ENCODE measurements around the gene SYT1.

Gene SYT1

DNA sequence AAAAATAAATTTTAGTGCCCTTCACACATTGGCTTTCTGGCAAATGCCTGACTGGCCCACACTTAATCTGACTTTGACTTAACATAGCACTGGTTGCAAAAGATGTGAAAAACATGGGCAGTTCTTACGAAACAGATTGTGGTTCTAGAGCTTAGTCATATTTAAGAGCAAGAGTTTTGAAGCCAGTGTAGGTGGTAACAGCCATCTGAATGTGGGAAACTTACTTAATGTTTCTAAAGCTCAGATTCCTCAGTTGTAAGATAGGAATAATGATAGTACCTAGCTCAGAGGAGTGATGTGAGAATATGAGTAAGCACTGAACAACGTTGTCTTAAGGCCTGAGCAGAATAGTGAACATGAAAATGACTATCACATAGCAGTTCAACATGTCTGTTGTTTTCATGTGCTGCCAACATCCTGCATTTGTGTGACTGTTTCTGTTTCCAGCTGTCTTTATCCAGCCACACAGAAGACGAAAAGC is 262.7 kb downstream of the SYT1 start:
- no peak for TF ChIP-seq POLR2A (IDR thresholded peaks at IDR 0.05; ENCODE audit: extremely low read depth, insufficient read length)
- TF ChIP-seq, protein P1, sequence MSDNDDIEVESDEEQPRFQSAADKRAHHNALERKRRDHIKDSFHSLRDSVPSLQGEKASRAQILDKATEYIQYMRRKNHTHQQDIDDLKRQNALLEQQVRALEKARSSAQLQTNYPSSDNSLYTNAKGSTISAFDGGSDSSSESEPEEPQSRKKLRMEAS (IDR thresholded peaks at IDR 0.05; ENCODE audit: low read depth, low read length): no peak
- TF ChIP-seq, protein P2, sequence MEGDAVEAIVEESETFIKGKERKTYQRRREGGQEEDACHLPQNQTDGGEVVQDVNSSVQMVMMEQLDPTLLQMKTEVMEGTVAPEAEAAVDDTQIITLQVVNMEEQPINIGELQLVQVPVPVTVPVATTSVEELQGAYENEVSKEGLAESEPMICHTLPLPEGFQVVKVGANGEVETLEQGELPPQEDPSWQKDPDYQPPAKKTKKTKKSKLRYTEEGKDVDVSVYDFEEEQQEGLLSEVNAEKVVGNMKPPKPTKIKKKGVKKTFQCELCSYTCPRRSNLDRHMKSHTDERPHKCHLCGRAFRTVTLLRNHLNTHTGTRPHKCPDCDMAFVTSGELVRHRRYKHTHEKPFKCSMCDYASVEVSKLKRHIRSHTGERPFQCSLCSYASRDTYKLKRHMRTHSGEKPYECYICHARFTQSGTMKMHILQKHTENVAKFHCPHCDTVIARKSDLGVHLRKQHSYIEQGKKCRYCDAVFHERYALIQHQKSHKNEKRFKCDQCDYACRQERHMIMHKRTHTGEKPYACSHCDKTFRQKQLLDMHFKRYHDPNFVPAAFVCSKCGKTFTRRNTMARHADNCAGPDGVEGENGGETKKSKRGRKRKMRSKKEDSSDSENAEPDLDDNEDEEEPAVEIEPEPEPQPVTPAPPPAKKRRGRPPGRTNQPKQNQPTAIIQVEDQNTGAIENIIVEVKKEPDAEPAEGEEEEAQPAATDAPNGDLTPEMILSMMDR (IDR thresholded peaks at IDR 0.05; ENCODE audit: low read depth, low read length): no peak
- DNase-seq (ENCODE audit: low read depth): peak; percentile 51
- H3K4me3 ChIP-seq (ENCODE audit: low read depth, low read length): no peak overlapping the region

DNA sequence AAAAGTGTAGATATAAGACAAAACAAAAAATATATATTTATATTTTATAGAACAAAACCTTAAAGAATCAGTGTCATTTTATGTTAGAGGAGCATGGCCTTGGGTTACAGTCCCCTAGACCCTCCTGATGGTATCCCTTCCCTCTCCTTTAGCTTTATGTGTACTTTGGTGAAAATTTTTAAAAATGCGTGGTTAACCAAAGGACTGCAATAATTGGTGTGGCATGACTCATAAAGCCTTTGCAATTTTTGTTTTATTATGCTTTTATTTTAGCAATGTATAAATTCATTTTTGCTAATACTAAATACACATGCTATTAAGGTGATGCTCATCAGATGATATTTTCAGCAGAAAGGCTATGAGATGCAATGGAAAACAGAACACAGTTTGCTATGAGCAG is 264.4 kb downstream of the SYT1 start:
- TF ChIP-seq, protein P1 (IDR thresholded peaks at IDR 0.05; ENCODE audit: low read depth, low read length): no peak
- TF ChIP-seq, protein P2 (IDR thresholded peaks at IDR 0.05; ENCODE audit: low read depth, low read length): no peak
- no peak for TF ChIP-seq POLR2A (IDR thresholded peaks at IDR 0.05; ENCODE audit: extremely low read depth, insufficient read length)
- TF ChIP-seq MYC (IDR thresholded peaks at IDR 0.05; ENCODE audit: low read depth, low read length): no peak
- no peak for DNase-seq (ENCODE audit: low read depth)
- H3K4me3 ChIP-seq (ENCODE audit: low read depth, low read length): no peak overlapping the region

DNA sequence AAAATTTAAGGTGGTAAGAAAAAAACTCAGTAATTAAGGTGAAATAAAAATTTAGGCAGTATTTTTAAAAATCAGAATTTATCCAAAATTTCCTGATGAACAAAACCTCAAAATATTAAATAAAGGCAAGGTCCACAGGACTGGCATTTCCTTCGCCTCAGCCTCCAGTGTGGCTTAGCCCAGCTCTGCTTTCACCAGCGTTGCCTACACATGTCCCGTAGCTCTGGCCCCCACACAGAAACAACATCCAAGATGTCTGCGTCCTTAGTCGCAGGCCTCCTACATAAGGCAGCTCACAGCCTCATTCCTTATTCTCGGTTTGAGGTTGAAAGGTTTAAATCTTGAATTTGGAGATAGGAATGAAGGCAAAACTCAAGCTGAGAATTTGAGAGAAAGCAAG is 274.3 kb downstream of the SYT1 start:
- no peak for DNase-seq (ENCODE audit: low read depth)
- TF ChIP-seq, protein P2 (IDR thresholded peaks at IDR 0.05; ENCODE audit: low read depth, low read length): no peak
- TF ChIP-seq MYC (IDR thresholded peaks at IDR 0.05; ENCODE audit: low read depth, low read length): no peak
- TF ChIP-seq POLR2A (IDR thresholded peaks at IDR 0.05; ENCODE audit: extremely low read depth, insufficient read length): no peak
- TF ChIP-seq, protein P1 (IDR thresholded peaks at IDR 0.05; ENCODE audit: low read depth, low read length): no peak
- H3K4me3 ChIP-seq (ENCODE audit: low read depth, low read length): no peak overlapping the region

DNA sequence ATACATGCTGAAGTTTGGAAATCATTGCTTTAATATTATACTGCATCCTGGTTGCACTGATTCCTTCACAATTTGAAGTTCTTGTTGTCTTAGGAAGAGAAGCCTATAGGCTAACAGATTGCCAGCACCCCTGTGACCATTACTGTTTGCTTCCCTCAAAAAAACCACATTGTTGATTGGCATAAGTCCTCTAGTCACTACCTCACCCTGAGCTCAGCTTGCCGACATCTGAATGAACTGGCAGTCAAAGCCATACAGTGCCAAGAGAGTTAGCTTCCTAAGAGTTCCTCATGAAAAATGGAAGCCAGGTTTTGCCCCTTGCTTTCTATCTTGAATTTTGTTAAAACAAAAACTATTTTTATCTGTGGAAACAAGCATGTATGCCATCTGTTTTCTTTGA is 276.1 kb downstream of the SYT1 start:
- no peak for DNase-seq (ENCODE audit: low read depth)
- no peak overlapping the region for H3K4me3 ChIP-seq (ENCODE audit: low read depth, low read length)
- TF ChIP-seq, protein P2 (IDR thresholded peaks at IDR 0.05; ENCODE audit: low read depth, low read length): no peak
- TF ChIP-seq, protein P1 (IDR thresholded peaks at IDR 0.05; ENCODE audit: low read depth, low read length): no peak
- TF ChIP-seq POLR2A (IDR thresholded peaks at IDR 0.05; ENCODE audit: extremely low read depth, insufficient read length): no peak
- no peak for TF ChIP-seq MYC (IDR thresholded peaks at IDR 0.05; ENCODE audit: low read depth, low read length)

DNA sequence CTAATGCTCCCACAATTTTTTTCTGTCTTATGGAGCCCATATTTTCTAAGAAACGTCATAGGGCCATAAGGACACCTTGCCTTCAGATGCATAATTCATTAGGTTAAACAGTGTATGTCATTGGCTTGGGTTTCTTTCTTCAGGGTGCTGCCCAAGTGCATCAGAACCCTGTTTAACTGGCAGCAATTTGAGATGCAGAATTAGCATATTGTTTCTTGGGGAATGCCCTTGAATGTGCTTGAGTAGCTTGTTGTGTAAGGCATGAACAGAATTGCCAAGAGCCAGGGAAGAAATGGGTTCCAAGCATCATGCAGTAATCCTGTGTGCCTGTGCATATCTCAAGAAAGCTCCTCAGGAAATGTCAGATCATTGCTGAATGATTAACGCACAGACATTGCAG is 277.2 kb downstream of the SYT1 start:
- no peak for DNase-seq (ENCODE audit: low read depth)
- H3K4me3 ChIP-seq (ENCODE audit: low read depth, low read length): no peak overlapping the region
- TF ChIP-seq POLR2A (IDR thresholded peaks at IDR 0.05; ENCODE audit: extremely low read depth, insufficient read length): no peak
- TF ChIP-seq, protein P1 (IDR thresholded peaks at IDR 0.05; ENCODE audit: low read depth, low read length): no peak
- TF ChIP-seq, protein P2 (IDR thresholded peaks at IDR 0.05; ENCODE audit: low read depth, low read length): no peak

DNA sequence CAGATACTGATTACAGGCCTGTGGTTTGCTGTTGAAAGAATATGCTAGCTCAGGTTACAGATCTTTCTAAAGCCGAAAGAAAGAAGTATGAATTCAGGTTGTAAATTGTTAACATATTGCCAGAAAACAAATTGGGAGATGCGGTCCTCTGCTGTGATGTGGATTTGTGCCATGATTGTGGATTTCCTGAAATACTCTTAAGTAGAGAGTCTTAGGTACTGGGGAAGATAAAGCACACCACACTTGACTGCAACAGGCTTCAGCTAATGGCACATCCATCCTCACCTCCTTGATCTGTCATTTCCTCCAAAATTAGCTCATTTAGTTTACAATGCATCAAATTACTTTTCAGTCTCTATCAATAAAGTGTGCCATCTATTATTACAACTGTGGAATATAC is 279.2 kb downstream of the SYT1 start:
- H3K4me3 ChIP-seq (ENCODE audit: low read depth, low read length): no peak overlapping the region
- DNase-seq (ENCODE audit: low read depth): no peak
- no peak for TF ChIP-seq MYC (IDR thresholded peaks at IDR 0.05; ENCODE audit: low read depth, low read length)
- TF ChIP-seq, protein P2 (IDR thresholded peaks at IDR 0.05; ENCODE audit: low read depth, low read length): no peak
- TF ChIP-seq POLR2A (IDR thresholded peaks at IDR 0.05; ENCODE audit: extremely low read depth, insufficient read length): no peak
- TF ChIP-seq, protein P1 (IDR thresholded peaks at IDR 0.05; ENCODE audit: low read depth, low read length): no peak
